ENCODE results near the gene TEAD2. TPM values are rescaled to one million over a fixed set of nuclear protein-coding genes. Genes with fewer than 3 reads are reported as not detected.

Gene TEAD2
- total and polyA plus RNA-seq, 2 of the 13 experiments (the other 11 are each of a cell fraction or from before 2014, with no cell fraction given), result 10.8 to 12.5 TPM

DNA sequence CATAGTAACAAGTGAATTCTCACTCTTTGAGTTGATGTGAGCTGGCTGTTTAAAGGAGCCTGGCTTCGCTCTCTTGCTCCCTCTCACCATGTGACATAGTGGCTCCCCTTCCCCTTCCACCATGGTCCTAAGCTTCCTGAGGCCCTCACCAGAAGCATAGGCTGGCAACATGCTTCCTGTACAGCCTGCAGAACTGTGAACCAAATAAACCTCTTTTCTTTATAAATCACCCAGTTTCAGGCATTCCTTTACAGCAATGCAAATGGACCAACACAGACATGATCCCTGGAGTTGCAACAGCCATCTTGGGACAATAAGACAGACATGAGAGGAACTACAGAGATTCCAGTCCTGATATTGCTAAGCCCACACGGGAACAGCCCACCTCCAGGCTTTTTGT, 12.6 kb downstream of the TEAD2 start (continued):
- TF ChIP-seq CHD4 (IDR thresholded peaks at IDR 0.05; ENCODE audit: borderline replicate concordance, low read length) (no peak), NFE2L2 (IDR thresholded peaks at IDR 0.05; ENCODE audit: low read length) (no peak), ARNT (IDR thresholded peaks at IDR 0.05) (no peak), FOXO1 (CRISPR knock-in tag; IDR thresholded peaks at IDR 0.05) (no peak), RAD51 (IDR thresholded peaks at IDR 0.05; ENCODE audit: borderline replicate concordance) (no peak), ZBTB1 (CRISPR knock-in tag; IDR thresholded peaks at IDR 0.05; ENCODE audit: borderline replicate concordance) (no peak), CCAR2 (optimal IDR thresholded peaks at IDR 0.05; ENCODE audit: low read depth, low read length) (no peak), MAFF (IDR thresholded peaks at IDR 0.05; ENCODE audit: low read depth, low read length) (no peak), ZNF431 (CRISPR knock-in tag; IDR thresholded peaks at IDR 0.05; ENCODE audit: borderline replicate concordance, low read depth) (no peak)

DNA sequence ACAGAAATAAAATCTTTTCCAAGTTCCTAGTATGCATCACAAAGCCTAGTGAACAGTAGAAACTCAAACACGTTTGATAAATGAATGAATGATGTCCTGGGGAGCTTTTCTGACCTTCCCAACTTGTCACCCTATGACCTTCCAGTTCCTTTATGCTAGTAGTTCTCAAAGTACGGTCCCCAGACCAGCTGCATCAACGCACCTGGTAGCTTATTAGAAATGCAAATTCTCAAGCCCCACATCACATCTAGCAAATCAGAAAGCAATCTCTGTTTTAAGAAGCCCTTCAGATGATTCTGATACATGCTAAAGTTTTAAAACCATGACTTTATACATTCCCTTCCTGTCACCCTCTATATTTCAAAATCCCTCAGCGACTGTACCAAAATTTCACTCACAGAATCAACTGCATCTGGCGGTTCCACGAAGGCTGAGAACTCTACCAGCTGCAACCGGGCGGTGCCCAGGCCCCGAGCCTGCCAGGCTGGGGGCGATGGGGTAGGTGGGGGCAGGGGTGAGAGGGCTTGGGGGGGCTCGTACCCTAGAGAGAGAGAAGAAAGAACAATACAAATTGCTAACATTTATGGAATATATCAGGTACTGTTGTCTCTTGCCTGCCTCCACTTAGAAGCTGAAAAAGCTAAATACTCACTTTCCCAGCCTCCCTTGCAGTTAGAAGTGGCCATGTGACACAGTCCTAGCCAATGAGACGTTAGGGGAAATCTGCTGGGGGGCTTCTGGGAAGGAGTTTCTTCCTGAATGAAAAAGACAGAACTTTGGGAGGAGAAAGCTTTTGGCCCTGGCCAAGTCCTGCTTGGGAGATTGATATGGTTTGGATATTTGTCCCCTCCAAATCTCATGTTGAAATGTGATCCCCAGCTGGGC, 13.7 kb downstream of the TEAD2 start:
- no peaks in the 10 kb centered on the region for H3K79me2 ChIP-seq (ENCODE audit: insufficient read depth, low read length)
- intact Hi-C loops (cut with micrococcal nuclease; ENCODE audit: unreplicated experiment), result no loop called here
- no peak overlapping the region for H3K4me3 ChIP-seq (replicated peaks in 1 of 3; ENCODE audit: insufficient read depth in 1 of 3, low read depth in 2 of 3, low read length in 3 of 3)
- in situ Hi-C loops (cut with HindIII; ENCODE audit: extremely low pct_ligation_motif_present, low pct_unique_long_range_greater_than_20kb), result no loop called here
- TF ChIP-seq NFYC (CRISPR knock-in tag; IDR thresholded peaks at IDR 0.05), result peak; percentile 44; the same call in 1 of the 2 replicates
- TF ChIP-seq CREB1 (IDR thresholded peaks at IDR 0.05), result no peak
- TF ChIP-seq CREB1 (CRISPR knock-in tag; IDR thresholded peaks at IDR 0.05), result no peak
- TF ChIP-seq ZNF143 (CRISPR knock-in tag; IDR thresholded peaks at IDR 0.05), result peak; percentile 64
- TF ChIP-seq NFYB (CRISPR knock-in tag; IDR thresholded peaks at IDR 0.05), result peak; percentile 72
- CTCF ChIA-PET (ENCODE audit: low intra/inter-chr PET ratio, low total read pairs), result no interaction called here
- H3K9me3 ChIP-seq (ENCODE audit: low read length), result no peaks in the 10 kb centered on the region
- H3K27ac ChIP-seq (ENCODE audit: extremely low read length, insufficient read depth, low read length), result no peak overlapping the region
- H3K9ac ChIP-seq (ENCODE audit: insufficient read depth, low read depth, low read length), result no peak overlapping the region
- FAIRE-seq (no peak), DNase-seq (ENCODE audit: low spot score) (no peak), ATAC-seq (no peak)
- BruUV-seq (replicated peaks), result no TSS peak
- WGBS (ENCODE audit: low lambda C conversion rate), result 91% methylated on average over 12 of the region's 12 CpGs
- POLR2A ChIA-PET, result interaction anchor here (1.7 kb wide), 1 partner anchor 13 kb away, joined by 6 read pairs; the partner anchor contains the start of gene TEAD2
- H3K4me1 ChIP-seq (ENCODE audit: insufficient read depth, low read length), result no peaks in the 10 kb centered on the region
- peaks cover 5 to 6% of the 10 kb centered on the region in 2 experiments; a peak in 2 of 5 replicates for H3K36me3 ChIP-seq (replicated peaks in 1 of 2; ENCODE audit: control insufficient read depth in 1 of 2, insufficient read depth in 2 of 2, low read length in 2 of 2)
- H4K20me1 ChIP-seq (ENCODE audit: insufficient read depth, low read length), result no peaks in the 10 kb centered on the region
- no peak overlapping the region for H2AFZ ChIP-seq (ENCODE audit: low read length)
- H3K4me2 ChIP-seq (ENCODE audit: low read depth, low read length), result no peak overlapping the region
- no peaks in the 10 kb centered on the region for H3K27me3 ChIP-seq (ENCODE audit: control insufficient read depth in 1 of 2, insufficient read depth in 2 of 2, low read length in 2 of 2)

Data from HepG2 (cell line).